ENCODE measurements around the gene MAPK1IP1L.

DNA sequence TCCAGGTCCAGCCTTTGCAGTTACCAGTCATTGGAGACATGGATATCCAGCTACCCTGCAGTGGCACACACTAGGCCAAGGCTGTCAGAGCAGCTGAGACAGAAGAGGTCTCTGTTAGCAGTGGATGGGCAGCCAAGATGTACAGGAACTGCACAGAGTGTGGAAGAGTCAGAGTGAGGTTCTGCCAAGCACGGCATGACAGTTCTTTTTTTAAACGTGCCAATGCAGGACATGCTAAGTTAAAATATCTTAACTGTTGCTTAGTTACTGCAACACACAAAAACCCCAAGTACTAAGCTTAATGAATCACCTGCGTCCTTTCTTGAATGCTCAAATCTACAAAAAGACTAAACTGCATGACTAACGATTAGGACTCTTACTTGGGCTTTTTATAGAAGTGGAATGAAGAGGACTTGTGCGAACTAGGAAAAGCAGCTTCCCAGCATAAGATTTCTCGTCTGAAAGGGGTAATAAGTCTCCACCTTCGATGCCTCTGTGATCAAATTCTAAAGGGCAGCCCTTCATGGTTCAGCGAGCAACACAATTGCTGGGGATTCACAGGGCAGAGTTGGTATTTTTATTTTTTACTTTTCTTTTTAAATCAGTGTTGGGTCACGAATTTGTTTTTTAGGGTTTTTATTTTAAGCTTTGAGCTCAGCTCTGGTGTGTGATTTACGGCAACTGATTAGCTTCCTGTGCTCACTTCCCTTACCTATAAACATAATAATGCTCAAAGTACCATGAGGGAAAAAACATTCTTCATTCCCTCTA lies 20.6 kb downstream of the MAPK1IP1L start:
- TF ChIP-seq EZH2 (IDR thresholded peaks at IDR 0.05; ENCODE audit: low read length, unreplicated experiment), result no peak
- TF ChIP-seq, protein P1, sequence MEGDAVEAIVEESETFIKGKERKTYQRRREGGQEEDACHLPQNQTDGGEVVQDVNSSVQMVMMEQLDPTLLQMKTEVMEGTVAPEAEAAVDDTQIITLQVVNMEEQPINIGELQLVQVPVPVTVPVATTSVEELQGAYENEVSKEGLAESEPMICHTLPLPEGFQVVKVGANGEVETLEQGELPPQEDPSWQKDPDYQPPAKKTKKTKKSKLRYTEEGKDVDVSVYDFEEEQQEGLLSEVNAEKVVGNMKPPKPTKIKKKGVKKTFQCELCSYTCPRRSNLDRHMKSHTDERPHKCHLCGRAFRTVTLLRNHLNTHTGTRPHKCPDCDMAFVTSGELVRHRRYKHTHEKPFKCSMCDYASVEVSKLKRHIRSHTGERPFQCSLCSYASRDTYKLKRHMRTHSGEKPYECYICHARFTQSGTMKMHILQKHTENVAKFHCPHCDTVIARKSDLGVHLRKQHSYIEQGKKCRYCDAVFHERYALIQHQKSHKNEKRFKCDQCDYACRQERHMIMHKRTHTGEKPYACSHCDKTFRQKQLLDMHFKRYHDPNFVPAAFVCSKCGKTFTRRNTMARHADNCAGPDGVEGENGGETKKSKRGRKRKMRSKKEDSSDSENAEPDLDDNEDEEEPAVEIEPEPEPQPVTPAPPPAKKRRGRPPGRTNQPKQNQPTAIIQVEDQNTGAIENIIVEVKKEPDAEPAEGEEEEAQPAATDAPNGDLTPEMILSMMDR (conservative IDR thresholded peaks at IDR 0.05; ENCODE audit: low read depth, low read length), result no peak

Measured in PC-3 (cell line).